Measurements from ENCODE around the gene BMPR1A.
"Not testable (repeated sequence)": the region's sequence is repeated elsewhere in the genome, so short reads cannot be mapped to it uniquely, and the experiment has no call there.

DNA sequence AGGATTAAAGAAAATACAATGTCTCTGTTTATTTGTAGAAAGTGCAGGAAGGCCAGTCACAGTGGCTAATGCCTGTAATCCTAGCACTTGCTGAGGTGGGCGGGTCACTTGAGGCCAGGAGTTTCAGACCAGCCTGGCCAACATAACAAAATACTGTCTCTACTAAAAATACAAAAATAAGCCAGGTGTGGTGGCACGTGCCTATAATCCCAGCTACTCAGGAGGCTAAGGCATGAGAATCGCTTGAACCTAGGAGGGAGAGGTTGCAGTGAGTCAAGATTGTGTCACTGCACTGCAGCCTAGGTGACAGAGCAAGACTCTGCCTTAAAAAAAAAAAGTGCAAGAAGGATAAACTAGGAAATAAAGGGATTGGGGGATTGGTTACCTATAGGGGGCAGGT lies 222.0 kb downstream of the BMPR1A start:
- TF ChIP-seq, protein P1, sequence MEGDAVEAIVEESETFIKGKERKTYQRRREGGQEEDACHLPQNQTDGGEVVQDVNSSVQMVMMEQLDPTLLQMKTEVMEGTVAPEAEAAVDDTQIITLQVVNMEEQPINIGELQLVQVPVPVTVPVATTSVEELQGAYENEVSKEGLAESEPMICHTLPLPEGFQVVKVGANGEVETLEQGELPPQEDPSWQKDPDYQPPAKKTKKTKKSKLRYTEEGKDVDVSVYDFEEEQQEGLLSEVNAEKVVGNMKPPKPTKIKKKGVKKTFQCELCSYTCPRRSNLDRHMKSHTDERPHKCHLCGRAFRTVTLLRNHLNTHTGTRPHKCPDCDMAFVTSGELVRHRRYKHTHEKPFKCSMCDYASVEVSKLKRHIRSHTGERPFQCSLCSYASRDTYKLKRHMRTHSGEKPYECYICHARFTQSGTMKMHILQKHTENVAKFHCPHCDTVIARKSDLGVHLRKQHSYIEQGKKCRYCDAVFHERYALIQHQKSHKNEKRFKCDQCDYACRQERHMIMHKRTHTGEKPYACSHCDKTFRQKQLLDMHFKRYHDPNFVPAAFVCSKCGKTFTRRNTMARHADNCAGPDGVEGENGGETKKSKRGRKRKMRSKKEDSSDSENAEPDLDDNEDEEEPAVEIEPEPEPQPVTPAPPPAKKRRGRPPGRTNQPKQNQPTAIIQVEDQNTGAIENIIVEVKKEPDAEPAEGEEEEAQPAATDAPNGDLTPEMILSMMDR (IDR thresholded peaks at IDR 0.05), result not testable (repeated sequence)
- not testable (repeated sequence) for TF ChIP-seq POLR2AphosphoS5 (IDR thresholded peaks at IDR 0.05); POLR2A (IDR thresholded peaks at IDR 0.05); EP300 (IDR thresholded peaks at IDR 0.05; ENCODE audit: low read depth)
